HG03378 (cell line): ENCODE data around the gene ADA.
"Not testable (repeated sequence)": the region's sequence is repeated elsewhere in the genome, so short reads cannot be mapped to it uniquely, and the experiment has no call there.

Experiments used
- ATAC-seq: cut with Tn5 transposase; IDR thresholded peaks from one replicate; pipeline ENCODE4 v1.9.1; 2021; ENCODE audit warnings: mild to moderate bottlenecking, moderate library complexity; ENCODE audit not compliant: unreplicated experiment

The ADA gene

GRCh38 chr20:44678990-44679611, 27.6 kb upstream of the ADA start:
- ATAC-seq = no peak

- ATAC-seq = no peak
These were observed 26.7 kb upstream of the ADA start for GRCh38 chr20:44678242-44678641.

GRCh38 chr20:44672318-44672902, 20.9 kb upstream of the ADA start:
- not testable (repeated sequence) for ATAC-seq

GRCh38 chr20:44671541-44671940, 20.0 kb upstream of the ADA start:
- ATAC-seq = not testable (repeated sequence)

- not testable (repeated sequence) for ATAC-seq
These were observed 19.4 kb upstream of the ADA start for GRCh38 chr20:44670851-44671250.

- no peak for ATAC-seq
These were observed 14.6 kb upstream of the ADA start for GRCh38 chr20:44666066-44666465.

GRCh38 chr20:44664131-44664530, 12.6 kb upstream of the ADA start:
- no peak for ATAC-seq

- ATAC-seq = no peak
These were observed 10.8 kb upstream of the ADA start for GRCh38 chr20:44662261-44662660.

GRCh38 chr20:44660581-44660980, 9.1 kb upstream of the ADA start:
- no peak for ATAC-seq

- ATAC-seq = no peak
These were observed 8.4 kb upstream of the ADA start for GRCh38 chr20:44659931-44660330.

GRCh38 chr20:44658810-44659209, 7.3 kb upstream of the ADA start:
- no peak for ATAC-seq

GRCh38 chr20:44657875-44658274, 6.4 kb upstream of the ADA start:
- no peak for ATAC-seq

GRCh38 chr20:44656448-44656847, 4.9 kb upstream of the ADA start:
- ATAC-seq = no peak

- not testable (repeated sequence) for ATAC-seq
These were observed 2.7 kb upstream of the ADA start for GRCh38 chr20:44654210-44654609.

GRCh38 chr20:44653546-44653945, 2.0 kb upstream of the ADA start:
- no peak for ATAC-seq

GRCh38 chr20:44651434-44651683, 140 bp downstream of the ADA start:
- peak; percentile 4 for ATAC-seq

- no peak for ATAC-seq
These were observed 597 bp downstream of the ADA start for GRCh38 chr20:44650771-44651433.

- ATAC-seq = no peak
These were observed 1.5 kb downstream of the ADA start for GRCh38 chr20:44649976-44650375.

- ATAC-seq = no peak
These were observed 2.4 kb downstream of the ADA start for GRCh38 chr20:44649126-44649525.

- ATAC-seq = no peak
These were observed 2.9 kb downstream of the ADA start for GRCh38 chr20:44648579-44648978.

GRCh38 chr20:44648068-44648467, 3.4 kb downstream of the ADA start:
- ATAC-seq = no peak

- ATAC-seq = peak; percentile 52
These were observed 4.7 kb downstream of the ADA start for GRCh38 chr20:44646641-44647274.
